ENCODE results near the gene DNAAF3.

DNA sequence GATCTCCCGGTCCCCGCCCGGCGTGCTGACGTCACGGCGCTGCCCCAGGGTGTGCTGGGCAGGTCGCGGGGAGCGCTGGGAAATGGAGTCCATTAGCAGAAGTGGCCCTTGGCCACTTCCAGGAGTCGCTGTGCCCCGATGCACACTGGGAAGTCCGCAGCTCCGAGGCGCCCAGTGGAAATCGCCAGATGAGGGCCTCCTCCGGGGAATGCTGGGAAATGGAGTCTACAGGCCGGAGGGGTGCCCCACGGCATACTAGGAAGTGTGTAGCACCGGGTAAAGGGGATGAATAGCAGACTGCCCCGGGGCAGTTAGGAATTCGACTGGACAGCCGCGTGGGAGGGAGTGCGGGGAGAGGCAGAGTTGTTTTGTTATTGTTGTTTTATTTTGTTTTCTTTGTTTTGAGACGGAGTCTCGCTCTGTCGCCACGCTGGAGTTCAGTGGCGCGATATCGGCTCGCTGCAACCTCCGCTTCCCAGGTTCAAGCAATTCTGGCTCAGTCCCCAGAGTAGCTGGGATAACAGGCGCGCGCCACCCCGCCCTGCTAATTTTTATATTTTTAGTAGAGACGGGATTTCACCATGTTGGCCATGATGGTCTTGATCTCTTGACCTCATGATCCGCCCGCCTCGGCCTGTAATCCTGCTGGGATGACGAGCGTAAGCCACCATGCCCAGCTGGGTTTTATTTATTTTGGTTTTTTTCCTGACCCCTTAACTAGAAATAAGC is 48.6 kb downstream of the DNAAF3 start:
- TF ChIP-seq, protein P1, sequence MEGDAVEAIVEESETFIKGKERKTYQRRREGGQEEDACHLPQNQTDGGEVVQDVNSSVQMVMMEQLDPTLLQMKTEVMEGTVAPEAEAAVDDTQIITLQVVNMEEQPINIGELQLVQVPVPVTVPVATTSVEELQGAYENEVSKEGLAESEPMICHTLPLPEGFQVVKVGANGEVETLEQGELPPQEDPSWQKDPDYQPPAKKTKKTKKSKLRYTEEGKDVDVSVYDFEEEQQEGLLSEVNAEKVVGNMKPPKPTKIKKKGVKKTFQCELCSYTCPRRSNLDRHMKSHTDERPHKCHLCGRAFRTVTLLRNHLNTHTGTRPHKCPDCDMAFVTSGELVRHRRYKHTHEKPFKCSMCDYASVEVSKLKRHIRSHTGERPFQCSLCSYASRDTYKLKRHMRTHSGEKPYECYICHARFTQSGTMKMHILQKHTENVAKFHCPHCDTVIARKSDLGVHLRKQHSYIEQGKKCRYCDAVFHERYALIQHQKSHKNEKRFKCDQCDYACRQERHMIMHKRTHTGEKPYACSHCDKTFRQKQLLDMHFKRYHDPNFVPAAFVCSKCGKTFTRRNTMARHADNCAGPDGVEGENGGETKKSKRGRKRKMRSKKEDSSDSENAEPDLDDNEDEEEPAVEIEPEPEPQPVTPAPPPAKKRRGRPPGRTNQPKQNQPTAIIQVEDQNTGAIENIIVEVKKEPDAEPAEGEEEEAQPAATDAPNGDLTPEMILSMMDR (IDR thresholded peaks at IDR 0.05): no peak
- no peak for TF ChIP-seq POLR2A (IDR thresholded peaks at IDR 0.05)
- peak in 2 of 3 donors; percentile 33 to 84 for TF ChIP-seq POLR2AphosphoS5 (IDR thresholded peaks at IDR 0.05)
- TF ChIP-seq EP300 (IDR thresholded peaks at IDR 0.05): no peak

All from suprapubic skin (tissue), 4 donors.